Fibroblast of lung (primary cell): ENCODE results near the gene PDE4DIP.
"Not testable (repeated sequence)": the region's sequence is repeated elsewhere in the genome, so short reads cannot be mapped to it uniquely, and the experiment has no call there.

ENCODE experiments used
- EZH2 ChIP-seq: IDR thresholded peaks from 2 replicates; pipeline ENCODE4 v1.5.1; 2012; ENCODE audit warnings: low read length, control low read depth, mild to moderate bottlenecking; ENCODE audit errors: missing control alignments
- TF ChIP-seq, protein P1 (sequence below), 2 donors: IDR thresholded peaks in 1 of 2; conservative IDR thresholded peaks in 1 of 2; 1 replicate in 1 of 2; 2 replicates in 1 of 2; pipeline ENCODE4 v1.5.1; 2011 to 2012; ENCODE audit warnings: low read length in 2 of 2, control low read depth in 1 of 2, inconsistent platforms in 1 of 2, low read depth in 1 of 2, mild to moderate bottlenecking in 1 of 2

DNA sequence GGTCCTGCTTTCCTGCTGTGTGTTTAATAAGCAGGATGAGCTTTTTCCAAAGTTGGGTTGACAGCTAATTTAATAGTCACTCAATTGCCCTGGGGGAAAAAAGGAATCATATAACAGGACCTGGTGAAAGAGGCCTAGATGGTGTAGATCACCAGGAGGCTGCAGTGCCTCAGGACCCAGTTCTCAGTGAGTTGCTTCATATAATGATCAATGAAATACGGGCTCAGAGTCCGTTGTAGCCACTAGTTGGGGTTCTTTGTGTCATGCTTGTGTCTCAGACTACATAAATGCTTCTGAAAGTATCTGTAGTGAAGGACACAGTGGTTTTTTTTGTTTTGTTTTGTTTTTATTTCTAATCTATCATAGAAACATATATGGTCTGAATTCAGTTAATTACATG is 164.5 kb downstream of the PDE4DIP start:
- TF ChIP-seq, protein P1, sequence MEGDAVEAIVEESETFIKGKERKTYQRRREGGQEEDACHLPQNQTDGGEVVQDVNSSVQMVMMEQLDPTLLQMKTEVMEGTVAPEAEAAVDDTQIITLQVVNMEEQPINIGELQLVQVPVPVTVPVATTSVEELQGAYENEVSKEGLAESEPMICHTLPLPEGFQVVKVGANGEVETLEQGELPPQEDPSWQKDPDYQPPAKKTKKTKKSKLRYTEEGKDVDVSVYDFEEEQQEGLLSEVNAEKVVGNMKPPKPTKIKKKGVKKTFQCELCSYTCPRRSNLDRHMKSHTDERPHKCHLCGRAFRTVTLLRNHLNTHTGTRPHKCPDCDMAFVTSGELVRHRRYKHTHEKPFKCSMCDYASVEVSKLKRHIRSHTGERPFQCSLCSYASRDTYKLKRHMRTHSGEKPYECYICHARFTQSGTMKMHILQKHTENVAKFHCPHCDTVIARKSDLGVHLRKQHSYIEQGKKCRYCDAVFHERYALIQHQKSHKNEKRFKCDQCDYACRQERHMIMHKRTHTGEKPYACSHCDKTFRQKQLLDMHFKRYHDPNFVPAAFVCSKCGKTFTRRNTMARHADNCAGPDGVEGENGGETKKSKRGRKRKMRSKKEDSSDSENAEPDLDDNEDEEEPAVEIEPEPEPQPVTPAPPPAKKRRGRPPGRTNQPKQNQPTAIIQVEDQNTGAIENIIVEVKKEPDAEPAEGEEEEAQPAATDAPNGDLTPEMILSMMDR (conservative IDR thresholded peaks at IDR 0.05 in 1 of 2, IDR thresholded peaks at IDR 0.05 in 1 of 2; ENCODE audit: low read depth in 1 of 2, low read length in 2 of 2), result not testable (repeated sequence)
- not testable (repeated sequence) for TF ChIP-seq EZH2
